A673 (cell line): ENCODE data around the gene FAM180A. TPM values are rescaled to one million over a fixed set of nuclear protein-coding genes. Genes with fewer than 3 reads are reported as not detected.

ENCODE experiments used
- Bru-seq: library from RNA; stranded (reverse); fragments of 400-500 nt; gene quantifications from one replicate; lab custom pipeline; 2021; lab: Mats Ljungman, UMichigan
- BruChase-seq, 2 experiments: library from RNA; stranded (reverse); fragments of 400-500 nt; gene quantifications; one replicate each; lab custom pipeline; 2021; lab: Mats Ljungman, UMichigan
- BruUV-seq: library from RNA; stranded (reverse); fragments of 400-500 nt; replicated peaks from 2 replicates; lab custom pipeline; 2021; lab: Mats Ljungman, UMichigan
- CTCF ChIA-PET: fragments of 300-600 bp; sonication (Branson Sonifier 250); formaldehyde crosslinking; loops from one replicate; lab custom pipeline; 2022; ENCODE audit warnings: antibody characterized with exemption; lab: Charles Lee
- POLR2A ChIA-PET: fragments of 300-600 bp; sonication (Branson Sonifier 250); formaldehyde crosslinking; loops from one replicate; lab custom pipeline; 2022; ENCODE audit warnings: antibody characterized with exemption; ENCODE audit not compliant: low non-redundant PET; lab: Charles Lee
- DNase-seq: peaks from one replicate; pipeline ENCODE4 v3.0.0-alpha.2; 2015; ENCODE audit warnings: low spot score
- H3K27ac ChIP-seq: fragments of 200-600 bp; sonication (generic); 2 replicates; pipeline ENCODE4 v1.5.1; 2016; ENCODE audit warnings: mixed run types, low read depth, mild to moderate bottlenecking, mixed read lengths, antibody characterized with exemption, low read length; ENCODE audit not compliant: poor library complexity, severe bottlenecking
- H3K27me3 ChIP-seq: fragments of 200-600 bp; sonication (generic); replicated peaks from 2 replicates; pipeline ENCODE4 v1.6.1; 2017; ENCODE audit warnings: mixed run types, low read depth, mild to moderate bottlenecking, mixed read lengths, antibody characterized with exemption, low read length; ENCODE audit not compliant: insufficient read depth, poor library complexity
- H3K36me3 ChIP-seq: fragments of 200-600 bp; sonication (generic); 2 replicates; pipeline ENCODE4 v1.6.1; 2016; ENCODE audit warnings: mixed run types, mild to moderate bottlenecking, mixed read lengths, antibody characterized with exemption, low read length; ENCODE audit not compliant: insufficient read depth, poor library complexity, severe bottlenecking
- H3K4me1 ChIP-seq: fragments of 200-600 bp; sonication (generic); 2 replicates; pipeline ENCODE4 v1.6.1; 2017; ENCODE audit warnings: mixed run types, mild to moderate bottlenecking, mixed read lengths, antibody characterized with exemption, low read length; ENCODE audit not compliant: insufficient read depth, poor library complexity, severe bottlenecking
- H3K4me3 ChIP-seq: fragments of 200-600 bp; sonication (generic); 2 replicates; pipeline ENCODE4 v1.5.1; 2016; ENCODE audit warnings: low read depth, mixed run types, mild to moderate bottlenecking, mixed read lengths, low read length; ENCODE audit not compliant: poor library complexity, severe bottlenecking
- H3K9me3 ChIP-seq: fragments of 200-600 bp; sonication (generic); 2 replicates; pipeline ENCODE4 v1.6.1; 2016; ENCODE audit warnings: mixed run types, low read depth, mild to moderate bottlenecking, mixed read lengths, antibody characterized with exemption, low read length; ENCODE audit not compliant: poor library complexity, severe bottlenecking
- EZH2 ChIP-seq: fragments of 200-600 bp; sonication (generic); IDR thresholded peaks from 2 replicates; pipeline ENCODE4 v1.6.1; 2017; ENCODE audit warnings: borderline replicate concordance, low read depth, mild to moderate bottlenecking, mixed read lengths, antibody characterized with exemption, low read length; ENCODE audit not compliant: poor library complexity, severe bottlenecking
- intact Hi-C: fragments of 100-400 bp; cut with micrococcal nuclease; formaldehyde crosslinking; loops from one replicate; pipeline ENCODE4 v1.10.0; 2022; ENCODE audit not compliant: unreplicated experiment
- long read RNA-seq: library from polyadenylated mRNA; stranded (forward); transcript quantifications from one replicate; pipeline ENCODE4 v2.0.0, GENCODE V29; 2022
- total RNA-seq: library from RNA; stranded (reverse); gene quantifications from 2 replicates; pipeline ENCODE4 v1.2.3, GENCODE V29; 2021
- TF ChIP-seq, protein P1 (sequence below): fragments of 300-800, 200-600 bp; sonication (generic); conservative IDR thresholded peaks from 2 replicates; pipeline ENCODE4 v1.5.1; 2017; ENCODE audit warnings: low read depth, mild to moderate bottlenecking, antibody characterized with exemption, low read length, moderate library complexity, mixed read lengths

Gene FAM180A
- not detected in 2 replicates for total RNA-seq
- not detected for Bru-seq, nascent RNA
- not detected for BruChase-seq, experiment 1, labeled RNA remaining after a 2-hour chase
- BruChase-seq, experiment 2, labeled RNA remaining after a 6-hour chase: not detected
- long read RNA-seq: 0 reads

DNA sequence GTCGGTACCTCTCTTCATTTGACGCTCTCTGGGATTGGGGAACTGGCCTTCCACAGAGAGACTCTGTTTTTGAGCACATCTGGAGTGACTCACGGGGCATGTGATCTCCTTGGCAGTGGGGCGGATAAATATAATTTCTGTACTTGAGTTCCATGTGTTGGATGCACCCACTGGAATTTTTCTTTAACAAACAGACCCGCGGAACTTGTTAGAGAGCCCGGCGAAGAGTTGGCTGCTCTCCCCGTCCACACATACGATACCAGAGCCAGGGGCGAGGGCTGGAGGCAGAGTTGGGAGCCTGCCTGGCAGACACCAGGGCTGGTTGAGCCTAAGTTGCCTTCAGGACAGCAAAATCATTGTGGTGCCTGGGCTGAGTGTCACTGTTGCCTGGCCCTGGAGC lies at the start of gene FAM180A:
TSS of gene FAM180A (minus strand) at position 44 of the 400 bp plus-strand sequence. CDS start 233 bp downstream, outside the sequence.
- DNase-seq: no peak
- BruUV-seq: no TSS peak
- intact Hi-C loops: no loop called here
- TF ChIP-seq, protein P1, sequence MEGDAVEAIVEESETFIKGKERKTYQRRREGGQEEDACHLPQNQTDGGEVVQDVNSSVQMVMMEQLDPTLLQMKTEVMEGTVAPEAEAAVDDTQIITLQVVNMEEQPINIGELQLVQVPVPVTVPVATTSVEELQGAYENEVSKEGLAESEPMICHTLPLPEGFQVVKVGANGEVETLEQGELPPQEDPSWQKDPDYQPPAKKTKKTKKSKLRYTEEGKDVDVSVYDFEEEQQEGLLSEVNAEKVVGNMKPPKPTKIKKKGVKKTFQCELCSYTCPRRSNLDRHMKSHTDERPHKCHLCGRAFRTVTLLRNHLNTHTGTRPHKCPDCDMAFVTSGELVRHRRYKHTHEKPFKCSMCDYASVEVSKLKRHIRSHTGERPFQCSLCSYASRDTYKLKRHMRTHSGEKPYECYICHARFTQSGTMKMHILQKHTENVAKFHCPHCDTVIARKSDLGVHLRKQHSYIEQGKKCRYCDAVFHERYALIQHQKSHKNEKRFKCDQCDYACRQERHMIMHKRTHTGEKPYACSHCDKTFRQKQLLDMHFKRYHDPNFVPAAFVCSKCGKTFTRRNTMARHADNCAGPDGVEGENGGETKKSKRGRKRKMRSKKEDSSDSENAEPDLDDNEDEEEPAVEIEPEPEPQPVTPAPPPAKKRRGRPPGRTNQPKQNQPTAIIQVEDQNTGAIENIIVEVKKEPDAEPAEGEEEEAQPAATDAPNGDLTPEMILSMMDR: no peak
- no peak for TF ChIP-seq EZH2
- ChIA-PET CTCF (no interaction called here), POLR2A (no interaction called here)
- Histone ChIP-seq H3K4me3 (no peak within 1 kb of the TSS), H3K9me3 (no peaks in the 10 kb centered on the region), H3K27me3 (peaks cover 38% of the 10 kb centered on the region), H3K36me3 (no peaks in the 10 kb centered on the region), H3K4me1 (no peaks in the 10 kb centered on the region), H3K27ac (no peak within 1 kb of the TSS)

DNA sequence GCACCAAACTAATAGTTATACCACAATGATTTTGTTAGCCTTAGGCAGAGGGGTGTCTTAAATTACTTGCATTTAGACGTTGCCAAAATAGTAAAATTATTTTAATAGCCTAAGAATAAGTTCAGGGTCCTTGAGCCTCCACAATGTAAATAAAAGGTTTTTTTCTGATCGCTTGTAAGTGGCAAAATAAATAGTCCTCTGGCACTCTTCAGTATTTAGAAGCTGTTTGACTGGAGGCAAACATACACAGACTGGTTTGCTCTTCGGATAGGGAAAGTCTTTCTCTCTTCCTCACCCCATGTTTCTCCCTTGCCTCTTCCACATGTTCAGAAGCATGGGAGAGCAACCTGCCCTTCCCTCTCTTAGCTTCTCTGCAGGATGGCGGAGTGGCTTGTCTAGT lies 49.5 kb upstream of the FAM180A start:
- Histone ChIP-seq H3K27ac (no peak overlapping the region), H3K4me3 (no peak overlapping the region), H3K9me3 (no peaks in the 10 kb centered on the region), H3K36me3 (no peaks in the 10 kb centered on the region), H3K27me3 (no peaks in the 10 kb centered on the region), H3K4me1 (peaks cover 6% of the 10 kb centered on the region)
- BruUV-seq: no TSS peak
- CTCF ChIA-PET: no interaction called here
- TF ChIP-seq EZH2: no peak
- TF ChIP-seq, protein P1: no peak
- DNase-seq: no peak
- POLR2A ChIA-PET: no interaction called here
- intact Hi-C loops: loop anchor here (5.0 kb wide), 2 partner anchors 126 to 599 kb away; no protein-coding TSS in a partner anchor

DNA sequence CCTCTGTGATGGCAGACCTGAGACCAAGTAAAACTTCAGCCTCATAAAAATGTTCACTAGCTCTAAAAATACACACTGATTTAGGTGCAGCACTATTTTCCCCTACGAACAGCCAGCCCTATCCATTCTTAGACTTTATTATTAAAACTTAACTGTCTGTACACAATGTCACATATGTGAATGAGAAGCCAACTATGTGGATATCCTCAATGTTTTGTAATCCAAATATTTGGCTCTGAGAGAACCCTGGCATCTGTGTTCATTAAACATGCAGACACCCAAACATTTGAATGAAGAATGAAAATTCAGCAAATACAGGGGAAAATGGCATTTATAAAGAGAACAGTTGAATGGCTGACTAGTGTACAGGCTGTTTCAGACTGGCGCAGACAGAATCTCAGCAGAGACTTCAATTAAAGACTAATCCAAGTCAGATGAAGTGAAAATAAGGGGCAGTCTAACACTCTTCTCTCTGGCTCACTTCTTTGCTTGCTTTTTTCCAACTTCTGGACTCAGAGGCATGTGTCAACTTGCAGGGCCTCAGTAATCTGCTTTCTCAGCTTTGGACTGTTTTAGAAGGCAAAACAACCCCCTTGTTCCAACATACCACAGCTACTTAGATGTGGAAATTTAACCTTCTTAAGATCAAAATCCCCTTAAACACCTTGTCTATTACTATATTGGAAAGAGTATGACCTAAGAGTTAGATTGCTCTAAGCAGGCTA lies 47.4 kb upstream of the FAM180A start:
- no peak for TF ChIP-seq EZH2
- TF ChIP-seq, protein P1: no peak
- BruUV-seq: no TSS peak
- H3K27me3 ChIP-seq: no peaks in the 10 kb centered on the region
- H3K4me3 ChIP-seq: no peak overlapping the region
- ChIA-PET CTCF (no interaction called here), POLR2A (no interaction called here)
- H3K27ac ChIP-seq: no peak overlapping the region
- H3K36me3 ChIP-seq: no peaks in the 10 kb centered on the region
- no peak for DNase-seq
- H3K4me1 ChIP-seq: peaks cover 6% of the 10 kb centered on the region
- H3K9me3 ChIP-seq: no peaks in the 10 kb centered on the region
- intact Hi-C loops: loop anchor here (5.0 kb wide), 2 partner anchors 124 to 601 kb away; no protein-coding TSS in a partner anchor
